Measurements from ENCODE around the gene FBXO39.

Gene FBXO39

GRCh38 chr17:6811510-6811909 lies 35.5 kb downstream of the FBXO39 start:
- H3K4me3 ChIP-seq (ENCODE audit: low read depth, low read length): no peak overlapping the region
- no peaks in the 10 kb centered on the region for H3K9me3 ChIP-seq (ENCODE audit: control insufficient read depth, insufficient read depth, low read depth, low read length)
- ChIA-PET CTCF (interaction anchor here (1.1 kb wide), 1 partner anchor 32 kb away, joined by 3 read pairs; no protein-coding TSS in a partner anchor), POLR2A (interaction anchor here (0.9 kb wide), 1 partner anchor 12 kb away, joined by 3 read pairs; no protein-coding TSS in a partner anchor)
- H3K36me3 ChIP-seq (ENCODE audit: control insufficient read depth in 2 of 2, insufficient read depth in 1 of 2, low read length in 2 of 2): no peaks in the 10 kb centered on the region
- no peaks in the 10 kb centered on the region for H3K4me1 ChIP-seq (ENCODE audit: control insufficient read depth, insufficient read depth, low read length)
- no peak overlapping the region for H3K27ac ChIP-seq (ENCODE audit: extremely low read depth, low read depth, low read length)
- no peak for TF ChIP-seq ZBTB20 (tag by site-specific recombination; IDR thresholded peaks at IDR 0.05)
- no peak for TF ChIP-seq ZNF670 (tag by site-specific recombination; IDR thresholded peaks at IDR 0.05; ENCODE audit: low read depth)

GRCh38 chr17:6812295-6812694 lies 36.3 kb downstream of the FBXO39 start:
- Histone ChIP-seq H3K4me3 (ENCODE audit: low read depth, low read length) (no peak overlapping the region), H3K9me3 (ENCODE audit: control insufficient read depth, insufficient read depth, low read depth, low read length) (no peaks in the 10 kb centered on the region), H3K36me3 (ENCODE audit: control insufficient read depth in 2 of 2, insufficient read depth in 1 of 2, low read length in 2 of 2) (no peaks in the 10 kb centered on the region), H3K4me1 (ENCODE audit: control insufficient read depth, insufficient read depth, low read length) (no peaks in the 10 kb centered on the region), H3K27ac (ENCODE audit: extremely low read depth, low read depth, low read length) (no peak overlapping the region)
- TF ChIP-seq ZNF211 (tag by site-specific recombination; IDR thresholded peaks at IDR 0.05; ENCODE audit: low read depth): no peak
- ChIA-PET CTCF (interaction anchor here (1.1 kb wide), 1 partner anchor 31 kb away, joined by 3 read pairs; no protein-coding TSS in a partner anchor), POLR2A (interaction anchor here (0.9 kb wide), 1 partner anchor 11 kb away, joined by 3 read pairs; no protein-coding TSS in a partner anchor)

GRCh38 chr17:6815775-6816174 lies 39.8 kb downstream of the FBXO39 start:
- no peak overlapping the region for H3K27ac ChIP-seq (ENCODE audit: extremely low read depth, low read depth, low read length)
- ChIA-PET POLR2A (interaction anchor here (1.5 kb wide), 1 partner anchor 38 kb away, joined by 3 read pairs; no protein-coding TSS in a partner anchor), CTCF (no interaction called here)
- H3K9me3 ChIP-seq (ENCODE audit: control insufficient read depth, insufficient read depth, low read depth, low read length): no peaks in the 10 kb centered on the region
- no peaks in the 10 kb centered on the region for H3K36me3 ChIP-seq (ENCODE audit: control insufficient read depth in 2 of 2, insufficient read depth in 1 of 2, low read length in 2 of 2)
- H3K4me1 ChIP-seq (ENCODE audit: control insufficient read depth, insufficient read depth, low read length): no peaks in the 10 kb centered on the region
- no peak overlapping the region for H3K4me3 ChIP-seq (ENCODE audit: low read depth, low read length)
- TF ChIP-seq ZBTB1 (tag by site-specific recombination; IDR thresholded peaks at IDR 0.05) (no peak), ZNF792 (tag by site-specific recombination; IDR thresholded peaks at IDR 0.05) (no peak), YY1 (tag by site-specific recombination; IDR thresholded peaks at IDR 0.05) (no peak), ZSCAN18 (tag by site-specific recombination; IDR thresholded peaks at IDR 0.05) (no peak), ZNF544 (tag by site-specific recombination; IDR thresholded peaks at IDR 0.05) (no peak), SCRT1 (tag by site-specific recombination; IDR thresholded peaks at IDR 0.05; ENCODE audit: borderline replicate concordance) (no peak), ZNF830 (tag by site-specific recombination; IDR thresholded peaks at IDR 0.05; ENCODE audit: low read depth) (no peak), ZNF19 (tag by site-specific recombination; IDR thresholded peaks at IDR 0.05; ENCODE audit: low read depth) (no peak), ZSCAN30 (tag by site-specific recombination; IDR thresholded peaks at IDR 0.05) (no peak), ZNF664 (tag by site-specific recombination; IDR thresholded peaks at IDR 0.05) (no peak)
- TF ChIP-seq, protein P1, sequence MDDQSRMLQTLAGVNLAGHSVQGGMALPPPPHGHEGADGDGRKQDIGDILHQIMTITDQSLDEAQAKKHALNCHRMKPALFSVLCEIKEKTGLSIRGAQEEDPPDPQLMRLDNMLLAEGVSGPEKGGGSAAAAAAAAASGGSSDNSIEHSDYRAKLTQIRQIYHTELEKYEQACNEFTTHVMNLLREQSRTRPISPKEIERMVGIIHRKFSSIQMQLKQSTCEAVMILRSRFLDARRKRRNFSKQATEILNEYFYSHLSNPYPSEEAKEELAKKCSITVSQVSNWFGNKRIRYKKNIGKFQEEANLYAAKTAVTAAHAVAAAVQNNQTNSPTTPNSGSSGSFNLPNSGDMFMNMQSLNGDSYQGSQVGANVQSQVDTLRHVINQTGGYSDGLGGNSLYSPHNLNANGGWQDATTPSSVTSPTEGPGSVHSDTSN (CRISPR knock-in tag; IDR thresholded peaks at IDR 0.05): no peak
- TF ChIP-seq, protein P2, sequence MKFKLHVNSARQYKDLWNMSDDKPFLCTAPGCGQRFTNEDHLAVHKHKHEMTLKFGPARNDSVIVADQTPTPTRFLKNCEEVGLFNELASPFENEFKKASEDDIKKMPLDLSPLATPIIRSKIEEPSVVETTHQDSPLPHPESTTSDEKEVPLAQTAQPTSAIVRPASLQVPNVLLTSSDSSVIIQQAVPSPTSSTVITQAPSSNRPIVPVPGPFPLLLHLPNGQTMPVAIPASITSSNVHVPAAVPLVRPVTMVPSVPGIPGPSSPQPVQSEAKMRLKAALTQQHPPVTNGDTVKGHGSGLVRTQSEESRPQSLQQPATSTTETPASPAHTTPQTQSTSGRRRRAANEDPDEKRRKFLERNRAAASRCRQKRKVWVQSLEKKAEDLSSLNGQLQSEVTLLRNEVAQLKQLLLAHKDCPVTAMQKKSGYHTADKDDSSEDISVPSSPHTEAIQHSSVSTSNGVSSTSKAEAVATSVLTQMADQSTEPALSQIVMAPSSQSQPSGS (tag by site-specific recombination; IDR thresholded peaks at IDR 0.05; ENCODE audit: low read depth): no peak
- TF ChIP-seq, protein P3, sequence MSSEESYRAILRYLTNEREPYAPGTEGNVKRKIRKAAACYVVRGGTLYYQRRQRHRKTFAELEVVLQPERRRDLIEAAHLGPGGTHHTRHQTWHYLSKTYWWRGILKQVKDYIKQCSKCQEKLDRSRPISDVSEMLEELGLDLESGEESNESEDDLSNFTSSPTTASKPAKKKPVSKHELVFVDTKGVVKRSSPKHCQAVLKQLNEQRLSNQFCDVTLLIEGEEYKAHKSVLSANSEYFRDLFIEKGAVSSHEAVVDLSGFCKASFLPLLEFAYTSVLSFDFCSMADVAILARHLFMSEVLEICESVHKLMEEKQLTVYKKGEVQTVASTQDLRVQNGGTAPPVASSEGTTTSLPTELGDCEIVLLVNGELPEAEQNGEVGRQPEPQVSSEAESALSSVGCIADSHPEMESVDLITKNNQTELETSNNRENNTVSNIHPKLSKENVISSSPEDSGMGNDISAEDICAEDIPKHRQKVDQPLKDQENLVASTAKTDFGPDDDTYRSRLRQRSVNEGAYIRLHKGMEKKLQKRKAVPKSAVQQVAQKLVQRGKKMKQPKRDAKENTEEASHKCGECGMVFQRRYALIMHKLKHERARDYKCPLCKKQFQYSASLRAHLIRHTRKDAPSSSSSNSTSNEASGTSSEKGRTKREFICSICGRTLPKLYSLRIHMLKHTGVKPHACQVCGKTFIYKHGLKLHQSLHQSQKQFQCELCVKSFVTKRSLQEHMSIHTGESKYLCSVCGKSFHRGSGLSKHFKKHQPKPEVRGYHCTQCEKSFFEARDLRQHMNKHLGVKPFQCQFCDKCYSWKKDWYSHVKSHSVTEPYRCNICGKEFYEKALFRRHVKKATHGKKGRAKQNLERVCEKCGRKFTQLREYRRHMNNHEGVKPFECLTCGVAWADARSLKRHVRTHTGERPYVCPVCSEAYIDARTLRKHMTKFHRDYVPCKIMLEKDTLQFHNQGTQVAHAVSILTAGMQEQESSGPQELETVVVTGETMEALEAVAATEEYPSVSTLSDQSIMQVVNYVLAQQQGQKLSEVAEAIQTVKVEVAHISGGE (tag by site-specific recombination; conservative IDR thresholded peaks at IDR 0.05; ENCODE audit: low read depth): no peak
- TF ChIP-seq, protein P4, sequence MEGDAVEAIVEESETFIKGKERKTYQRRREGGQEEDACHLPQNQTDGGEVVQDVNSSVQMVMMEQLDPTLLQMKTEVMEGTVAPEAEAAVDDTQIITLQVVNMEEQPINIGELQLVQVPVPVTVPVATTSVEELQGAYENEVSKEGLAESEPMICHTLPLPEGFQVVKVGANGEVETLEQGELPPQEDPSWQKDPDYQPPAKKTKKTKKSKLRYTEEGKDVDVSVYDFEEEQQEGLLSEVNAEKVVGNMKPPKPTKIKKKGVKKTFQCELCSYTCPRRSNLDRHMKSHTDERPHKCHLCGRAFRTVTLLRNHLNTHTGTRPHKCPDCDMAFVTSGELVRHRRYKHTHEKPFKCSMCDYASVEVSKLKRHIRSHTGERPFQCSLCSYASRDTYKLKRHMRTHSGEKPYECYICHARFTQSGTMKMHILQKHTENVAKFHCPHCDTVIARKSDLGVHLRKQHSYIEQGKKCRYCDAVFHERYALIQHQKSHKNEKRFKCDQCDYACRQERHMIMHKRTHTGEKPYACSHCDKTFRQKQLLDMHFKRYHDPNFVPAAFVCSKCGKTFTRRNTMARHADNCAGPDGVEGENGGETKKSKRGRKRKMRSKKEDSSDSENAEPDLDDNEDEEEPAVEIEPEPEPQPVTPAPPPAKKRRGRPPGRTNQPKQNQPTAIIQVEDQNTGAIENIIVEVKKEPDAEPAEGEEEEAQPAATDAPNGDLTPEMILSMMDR (tag by site-specific recombination; IDR thresholded peaks at IDR 0.05): no peak
- TF ChIP-seq, protein P5, sequence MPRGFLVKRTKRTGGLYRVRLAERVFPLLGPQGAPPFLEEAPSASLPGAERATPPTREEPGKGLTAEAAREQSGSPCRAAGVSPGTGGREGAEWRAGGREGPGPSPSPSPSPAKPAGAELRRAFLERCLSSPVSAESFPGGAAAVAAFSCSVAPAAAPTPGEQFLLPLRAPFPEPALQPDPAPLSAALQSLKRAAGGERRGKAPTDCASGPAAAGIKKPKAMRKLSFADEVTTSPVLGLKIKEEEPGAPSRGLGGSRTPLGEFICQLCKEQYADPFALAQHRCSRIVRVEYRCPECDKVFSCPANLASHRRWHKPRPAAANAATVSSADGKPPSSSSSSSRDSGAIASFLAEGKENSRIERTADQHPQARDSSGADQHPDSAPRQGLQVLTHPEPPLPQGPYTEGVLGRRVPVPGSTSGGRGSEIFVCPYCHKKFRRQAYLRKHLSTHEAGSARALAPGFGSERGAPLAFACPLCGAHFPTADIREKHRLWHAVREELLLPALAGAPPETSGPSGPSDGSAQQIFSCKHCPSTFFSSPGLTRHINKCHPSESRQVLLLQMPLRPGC (tag by site-specific recombination; IDR thresholded peaks at IDR 0.05): no peak
